HepG2 (cell line): ENCODE measurements around the gene CR2. TPM values are rescaled to one million over a fixed set of nuclear protein-coding genes. Genes with fewer than 3 reads are reported as not detected.

Experiments
- ATAC-seq: fragments of 200-7000 bp; cut with Tn5 transposase; 3 replicates; pipeline ENCODE4 v1.9.1; 2020; ENCODE audit warnings: mild to moderate bottlenecking, moderate library complexity
- BruUV-seq: library from RNA; stranded (reverse); fragments of 400-500 nt; replicated peaks from 2 replicates; lab custom pipeline; 2021; lab: Mats Ljungman, UMichigan
- CTCF ChIA-PET: fragments of 300-600 bp; formaldehyde crosslinking; extraction: SDS; loops from one replicate; lab custom pipeline; 2021; ENCODE audit warnings: low total read pairs, inconsistent platforms, low intra/inter-chr PET ratio; lab: Yijun Ruan, JAX
- POLR2A ChIA-PET: fragments of 350-600 bp; sonication (Branson Sonifier 250); formaldehyde crosslinking; loops from one replicate; lab custom pipeline; 2020; ENCODE audit warnings: antibody characterized with exemption, inconsistent platforms; lab: Yijun Ruan, JAX
- DNase-seq: peaks from one replicate; pipeline ENCODE4 v3.0.0-alpha.2; 2015; ENCODE audit warnings: low spot score
- FAIRE-seq: peaks from 3 replicates; lab custom pipeline; 2011; peaks lifted over from hg19 to GRCh38; lab: Jason Lieb, UNC
- H2AFZ ChIP-seq: one replicate; pipeline ENCODE4 v1.6.1; 2011; ENCODE audit warnings: low read length, inconsistent platforms
- H3K27ac ChIP-seq: fragments of 300-600 bp; 3 replicates; pipeline ENCODE4 v1.8.0; 2011; ENCODE audit warnings: mixed run types, mild to moderate bottlenecking, mixed read lengths, low read length, inconsistent platforms; ENCODE audit not compliant: insufficient read depth; ENCODE audit errors: extremely low read length
- H3K27me3 ChIP-seq, 2 experiments: fragments of 200-600 bp in 1 of 2; 2 replicates in 1 of 2; 3 replicates in 1 of 2; pipeline versions ENCODE4 v1.6.0 to v1.8.0; 2011; ENCODE audit warnings: low read length in 2 of 2, mild to moderate bottlenecking in 2 of 2, moderate library complexity in 2 of 2, inconsistent platforms in 1 of 2; ENCODE audit not compliant: insufficient read depth in 2 of 2, control insufficient read depth in 1 of 2
- H3K36me3 ChIP-seq, 2 experiments: fragments of 200-600 bp in 1 of 2; replicated peaks in 1 of 2; 2 replicates in 1 of 2; 3 replicates in 1 of 2; pipeline versions ENCODE4 v1.5.1 to v1.8.0; 2011; ENCODE audit warnings: low read length in 2 of 2, inconsistent platforms in 1 of 2; ENCODE audit not compliant: insufficient read depth in 2 of 2, control insufficient read depth in 1 of 2
- H3K4me1 ChIP-seq: 2 replicates; pipeline ENCODE4 v1.5.1; 2012; ENCODE audit warnings: low read length, inconsistent platforms; ENCODE audit not compliant: insufficient read depth
- H3K4me2 ChIP-seq: 2 replicates; pipeline ENCODE4 v1.6.0; 2011; ENCODE audit warnings: low read depth, low read length, inconsistent platforms
- H3K4me3 ChIP-seq, 3 experiments: fragments of 200-600 bp in 1 of 3; sonication (generic), shearing (Covaris generic) in 1 of 3; replicated peaks in 1 of 3; 2 replicates each; pipeline ENCODE4 v1.5.1; 2011 to 2016; ENCODE audit warnings: low read length in 3 of 3, inconsistent platforms in 2 of 3, low read depth in 2 of 3, mild to moderate bottlenecking in 2 of 3, control low read depth in 1 of 3, mixed read lengths in 1 of 3; ENCODE audit not compliant: insufficient read depth in 1 of 3
- H3K79me2 ChIP-seq: one replicate; pipeline ENCODE4 v1.6.1; 2011; ENCODE audit warnings: low read length, inconsistent platforms; ENCODE audit not compliant: insufficient read depth
- H3K9ac ChIP-seq: 2 replicates; pipeline ENCODE4 v1.6.0; 2011; ENCODE audit warnings: mild to moderate bottlenecking, low read depth, low read length, inconsistent platforms; ENCODE audit not compliant: insufficient read depth
- H3K9me3 ChIP-seq: 2 replicates; pipeline ENCODE4 v1.5.1; 2012; ENCODE audit warnings: mild to moderate bottlenecking, low read length
- H4K20me1 ChIP-seq: 2 replicates; pipeline ENCODE4 v1.6.0; 2011; ENCODE audit warnings: inconsistent platforms, mild to moderate bottlenecking, low read length, moderate library complexity; ENCODE audit not compliant: insufficient read depth
- SOX13 ChIP-seq, 3 experiments: fragments of 450-650 bp in 1 of 3; sonication (generic) in 1 of 3; formaldehyde crosslinking in 1 of 3; IDR thresholded peaks in 2 of 3; conservative IDR thresholded peaks in 1 of 3; 2 replicates each; pipeline versions ENCODE4 v1.5.0 to v1.6.1; 2016 to 2020; ENCODE audit warnings: antibody characterized with exemption in 1 of 3, mild to moderate bottlenecking in 1 of 3, missing compliant biosample characterization in 1 of 3, missing genetic modification reagents in 1 of 3, moderate library complexity in 1 of 3
- SRY ChIP-seq: sonication (generic); formaldehyde crosslinking; IDR thresholded peaks from 2 replicates; pipeline ENCODE4 v1.8.0; 2022; ENCODE audit warnings: mild to moderate bottlenecking, missing genetic modification reagents
- ZNF564 ChIP-seq: sonication (generic); formaldehyde crosslinking; IDR thresholded peaks from 2 replicates; pipeline ENCODE4 v1.8.1; 2023; ENCODE audit warnings: mild to moderate bottlenecking, missing genetic modification reagents
- ZNF607 ChIP-seq: sonication (generic); formaldehyde crosslinking; IDR thresholded peaks from 2 replicates; pipeline ENCODE4 v1.5.1; 2020; ENCODE audit warnings: missing genetic modification reagents, mild to moderate bottlenecking, borderline replicate concordance
- ZNF616 ChIP-seq: sonication (generic); formaldehyde crosslinking; IDR thresholded peaks from 2 replicates; pipeline ENCODE4 v1.5.0; 2020; ENCODE audit warnings: low read depth, mild to moderate bottlenecking, missing genetic modification reagents
- ZNF703 ChIP-seq: sonication (generic); formaldehyde crosslinking; IDR thresholded peaks from 2 replicates; pipeline ENCODE4 v1.5.1; 2020; ENCODE audit warnings: missing genetic modification reagents, mild to moderate bottlenecking, moderate library complexity, borderline replicate concordance
- ZNF709 ChIP-seq: sonication (generic); formaldehyde crosslinking; IDR thresholded peaks from 2 replicates; pipeline ENCODE4 v1.5.0; 2020; ENCODE audit warnings: mild to moderate bottlenecking, missing genetic modification reagents
- in situ Hi-C: cut with HindIII; loops from 2 replicates; pipeline ENCODE4 v1.10.0; 2017; ENCODE audit warnings: low pct_unique_long_range_greater_than_20kb; ENCODE audit not compliant: extremely low pct_ligation_motif_present
- intact Hi-C: fragments of 100-400 bp; cut with micrococcal nuclease; formaldehyde crosslinking; loops from one replicate; pipeline ENCODE4 v1.10.0; 2022; ENCODE audit not compliant: unreplicated experiment
- polyA plus RNA-seq, 8 experiments: library from polyadenylated mRNA; depleted of rRNA in 3 of 8; stranded (reverse) in 7 of 8; unstranded in 1 of 8; fragments of >200 nt; fragmentation: Illumina TruSeq in 4 of 8; extraction: Trizol in 4 of 8; gene quantifications; 2 replicates each; pipeline versions ENCODE4 v1.2.1 to v1.2.3, GENCODE V29; 2011 to 2016; ENCODE audit warnings: low read depth in 4 of 8, missing spikeins in 1 of 8, mixed read lengths in 1 of 8; ENCODE audit not compliant: insufficient read depth in 1 of 8
- total RNA-seq, 5 experiments: library from RNA; depleted of rRNA; stranded (reverse); fragments of >200 nt; fragmentation: Illumina TruSeq; extraction: Trizol; gene quantifications; 2 replicates each; pipeline ENCODE4 v1.2.3, GENCODE V29; 2016; ENCODE audit warnings: low read depth in 1 of 5
- TF ChIP-seq, protein P1 (sequence below): sonication (generic); formaldehyde crosslinking; IDR thresholded peaks from 2 replicates; pipeline ENCODE4 v1.5.0; 2020; ENCODE audit warnings: mild to moderate bottlenecking, missing genetic modification reagents

Gene CR2
- total and polyA plus RNA-seq, 2 of the 13 experiments (the other 11 are each of a cell fraction or from before 2014, with no cell fraction given), result not detected

DNA sequence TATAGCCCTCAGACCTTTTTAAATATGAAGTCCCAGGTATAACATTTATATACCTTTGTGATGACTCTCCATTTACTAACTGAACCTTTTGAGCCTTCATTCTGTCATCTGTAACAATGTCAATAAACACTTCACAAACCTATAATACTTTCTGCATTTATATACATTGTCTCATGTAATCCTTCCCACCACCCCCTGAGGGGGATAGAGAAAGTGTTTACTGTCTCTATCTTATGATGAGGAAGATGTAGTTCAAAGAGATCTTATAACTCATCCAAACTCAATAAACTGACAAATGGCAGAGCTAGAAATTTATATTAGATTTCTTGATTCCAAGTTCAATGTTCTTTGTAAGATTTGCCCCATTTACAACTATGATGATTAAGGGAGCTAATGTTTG lies 48.3 kb upstream of the CR2 start:
- intact Hi-C loops, result loop anchor here (1.0 to 5.0 kb wide), 5 partner anchors 84 to 322 kb away; partner anchors contain the start of genes CD55 and CR1
- no peak overlapping the region for H3K4me3 ChIP-seq
- POLR2A ChIA-PET, result interaction anchor here (1.7 kb wide), 1 partner anchor 84 kb away, joined by 10 read pairs; the partner anchor contains the start of gene CD55
- H3K4me2 ChIP-seq, result no peak overlapping the region
- no peaks in the 10 kb centered on the region for H3K36me3 ChIP-seq
- no peak overlapping the region for H3K27ac ChIP-seq
- H3K9ac ChIP-seq, result no peak overlapping the region
- no peak for FAIRE-seq
- H3K79me2 ChIP-seq, result no peaks in the 10 kb centered on the region
- TF ChIP-seq ZNF564 (CRISPR knock-in tag) (no peak), ZNF703 (CRISPR knock-in tag) (no peak), SRY (CRISPR knock-in tag) (no peak), ZNF607 (CRISPR knock-in tag) (no peak), ZNF616 (no peak), ZNF709 (CRISPR knock-in tag) (no peak), SOX13 (IDR thresholded peaks at IDR 0.05) (no peak), SOX13 (CRISPR knock-in tag; conservative IDR thresholded peaks at IDR 0.05 in 1 of 2, IDR thresholded peaks at IDR 0.05 in 1 of 2) (no peak)
- TF ChIP-seq, protein P1, sequence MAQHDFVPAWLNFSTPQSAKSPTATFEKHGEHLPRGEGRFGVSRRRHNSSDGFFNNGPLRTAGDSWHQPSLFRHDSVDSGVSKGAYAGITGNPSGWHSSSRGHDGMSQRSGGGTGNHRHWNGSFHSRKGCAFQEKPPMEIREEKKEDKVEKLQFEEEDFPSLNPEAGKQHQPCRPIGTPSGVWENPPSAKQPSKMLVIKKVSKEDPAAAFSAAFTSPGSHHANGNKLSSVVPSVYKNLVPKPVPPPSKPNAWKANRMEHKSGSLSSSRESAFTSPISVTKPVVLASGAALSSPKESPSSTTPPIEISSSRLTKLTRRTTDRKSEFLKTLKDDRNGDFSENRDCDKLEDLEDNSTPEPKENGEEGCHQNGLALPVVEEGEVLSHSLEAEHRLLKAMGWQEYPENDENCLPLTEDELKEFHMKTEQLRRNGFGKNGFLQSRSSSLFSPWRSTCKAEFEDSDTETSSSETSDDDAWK, result no peak
- H4K20me1 ChIP-seq, result no peaks in the 10 kb centered on the region
- ATAC-seq, result no peak
- no peaks in the 10 kb centered on the region for H3K27me3 ChIP-seq
- BruUV-seq, result no TSS peak
- in situ Hi-C loops, result loop anchor here (5.0 kb wide), 1 partner anchor 319 kb away; the partner anchor contains the start of gene C4BPB
- CTCF ChIA-PET, result interaction anchor here (1.0 to 2.7 kb wide), 2 partner anchors 320 to 328 kb away, joined by 4 to 26 read pairs; no protein-coding TSS in a partner anchor
- H3K4me1 ChIP-seq, result no peaks in the 10 kb centered on the region
- no peak overlapping the region for H2AFZ ChIP-seq
- DNase-seq, result no peak
- H3K9me3 ChIP-seq, result no peaks in the 10 kb centered on the region
